Subcutaneous preadipocyte (primary cell): Measurements from ENCODE around the gene FBXW10B. TPM values are rescaled to one million over a fixed set of nuclear protein-coding genes. Genes with fewer than 3 reads are reported as not detected.

Experiments
- small RNA-seq: library from RNA; depleted of rRNA; stranded (forward); fragments of <200 nt; gene quantifications from one replicate; pipeline ENCODE3, GENCODE V24; 2012
- total RNA-seq: library from RNA; depleted of rRNA; stranded (reverse); fragments of >200 nt; gene quantifications from 2 replicates; pipeline ENCODE4 v1.2.3, GENCODE V29; 2012

The FBXW10B gene
- 0.73 and 2.2 TPM in 2 replicates for total RNA-seq

DNA sequence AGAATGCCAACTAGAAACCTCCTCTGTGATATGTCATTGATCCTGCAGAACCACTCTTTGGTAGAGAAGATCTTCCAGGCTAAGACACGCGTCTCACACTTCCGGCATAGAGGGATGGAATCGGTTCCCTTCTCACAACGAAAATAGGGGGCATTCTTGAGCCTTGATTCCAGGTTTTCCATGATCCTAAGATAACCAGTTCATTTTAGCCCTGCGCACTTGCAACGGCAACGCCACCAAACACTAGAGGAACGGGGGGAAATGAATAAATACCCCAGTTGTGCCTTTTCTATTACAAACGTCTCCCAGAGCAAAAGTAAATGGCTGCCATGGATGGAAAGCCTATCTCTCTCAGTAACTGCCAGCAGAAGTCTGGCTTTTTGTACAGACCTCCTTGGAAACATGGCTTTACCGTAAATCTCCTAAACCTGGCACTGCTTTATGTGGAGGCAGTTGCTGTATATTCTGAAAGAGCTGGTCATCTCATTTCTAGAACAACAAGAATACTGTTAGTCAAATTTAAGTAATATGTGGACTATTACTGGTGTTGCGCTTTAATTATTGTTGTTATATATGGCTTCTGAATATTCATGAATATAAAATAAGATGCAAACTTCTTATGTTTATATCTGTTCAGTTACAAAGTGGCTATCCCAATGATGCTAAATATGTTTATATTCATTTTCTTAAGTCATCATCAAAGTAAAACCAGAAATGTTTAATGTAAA is at the start of gene FBXW10B:
FBXW10B (minus strand) TSS at position 374 of the 728 bp plus-strand sequence; CDS start at position 182, 192 bp downstream.

Small RNA genes within 50 kb of the gene (small RNA-seq; reads per million reads assigned to genes)
- gene AC005838.1: not detected
- gene RF00090: not detected

Other genes with a start within 250 kb of the FBXW10B start
- 1.6 and 1.8 TPM in 2 replicates for gene CDRT4, start 152.1 kb downstream of the FBXW10B start, total RNA-seq
- gene TVP23C, start 56.2 kb downstream of the FBXW10B start, total RNA-seq: 15.4 and 16.9 TPM in 2 replicates
- gene TRIM16, start 64.6 kb upstream of the FBXW10B start, total RNA-seq: 35.3 and 55.7 TPM in 2 replicates
- 32.6 and 35.6 TPM in 2 replicates for gene ZNF286A, start 80.0 kb upstream of the FBXW10B start, total RNA-seq
- not detected in 2 replicates for gene TBC1D26, start 112.6 kb upstream of the FBXW10B start, total RNA-seq